MCF 10A (cell line): ENCODE measurements around the gene ACADM. TPM values are rescaled to one million over a fixed set of nuclear protein-coding genes. Genes with fewer than 3 reads are reported as not detected.
"Not testable (repeated sequence)": the region's sequence is repeated elsewhere in the genome, so short reads cannot be mapped to it uniquely, and the experiment has no call there.

Experiments
- BruUV-seq: library from RNA; stranded (reverse); fragments of 400-500 nt; replicated peaks from 2 replicates; lab custom pipeline; 2021; lab: Mats Ljungman, UMichigan
- CTCF ChIA-PET: fragments of 300-600 bp; sonication (Branson Sonifier 250); formaldehyde crosslinking; extraction: SDS; loops from one replicate; lab custom pipeline; 2021; ENCODE audit warnings: antibody characterized with exemption, inconsistent platforms; lab: Yijun Ruan, JAX
- POLR2A ChIA-PET: fragments of 300-600, 350-650 bp; sonication (Branson Sonifier 250); formaldehyde crosslinking; extraction: SDS; loops from one replicate; lab custom pipeline; 2020; ENCODE audit warnings: antibody characterized with exemption, inconsistent platforms; lab: Yijun Ruan, JAX
- DNase-seq: peaks from one replicate; pipeline ENCODE4 v3.0.0-alpha.2; 2018; ENCODE audit not compliant: unreplicated experiment
- H3K27ac Mint-ChIP-seq: one replicate; pipeline ENCODE4 v1.8.0; 2022; ENCODE audit warnings: mild to moderate bottlenecking, low read depth, mixed read lengths; ENCODE audit not compliant: unreplicated experiment
- H3K27me3 Mint-ChIP-seq: one replicate; pipeline ENCODE4 v1.8.0; 2022; ENCODE audit warnings: mixed read lengths; ENCODE audit not compliant: insufficient read depth, unreplicated experiment
- H3K36me3 Mint-ChIP-seq: one replicate; pipeline ENCODE4 v1.8.0; 2022; ENCODE audit warnings: mild to moderate bottlenecking, moderate library complexity, mixed read lengths; ENCODE audit not compliant: insufficient read depth, unreplicated experiment
- H3K4me1 Mint-ChIP-seq: one replicate; pipeline ENCODE4 v1.8.0; 2022; ENCODE audit warnings: mixed read lengths; ENCODE audit not compliant: insufficient read depth, unreplicated experiment
- H3K4me3 Mint-ChIP-seq: one replicate; pipeline ENCODE4 v1.8.0; 2022; ENCODE audit warnings: mild to moderate bottlenecking, moderate library complexity, mixed read lengths; ENCODE audit not compliant: unreplicated experiment
- H3K9me3 Mint-ChIP-seq: one replicate; pipeline ENCODE4 v1.8.0; 2022; ENCODE audit warnings: mixed read lengths; ENCODE audit not compliant: unreplicated experiment
- CTCF ChIP-seq: fragments of 200-600 bp; IDR thresholded peaks from one replicate; pipeline ENCODE4 v1.8.0; 2022; ENCODE audit warnings: antibody characterized with exemption, mild to moderate bottlenecking; ENCODE audit not compliant: unreplicated experiment
- intact Hi-C: fragments of 100-400 bp; cut with micrococcal nuclease; formaldehyde crosslinking; loops from 2 replicates; pipeline ENCODE4 v1.14.1; 2022
- total RNA-seq: library from RNA; stranded (reverse); gene quantifications from 2 replicates; pipeline ENCODE4 v1.2.3, GENCODE V29; 2022

ACADM gene
- total RNA-seq, 1 experiment from 2014 or later = 35.7 TPM

- no peak for DNase-seq
These were observed 72.7 kb downstream of the ACADM start for GRCh38 chr1:75797273-75797588.

GRCh38 chr1:75797606-75798216 is 73.2 kb downstream of the ACADM start:
- intact Hi-C loops = no loop called here
- ChIA-PET CTCF (interaction anchor here (0.6 kb wide), 1 partner anchor 46 kb away, joined by 6 read pairs; no protein-coding TSS in a partner anchor), POLR2A (interaction anchor here (0.9 to 2.2 kb wide), 3 partner anchors 8 to 11 kb away, joined by 3 to 8 read pairs (median 3); partner anchors contain the start of gene RABGGTB)
- peaks cover 60% of the 10 kb centered on the region for H3K36me3 Mint-ChIP-seq
- no peaks in the 10 kb centered on the region for H3K27me3 Mint-ChIP-seq
- no peaks in the 10 kb centered on the region for H3K4me1 Mint-ChIP-seq
- TF ChIP-seq CTCF = no peak
- H3K27ac Mint-ChIP-seq = no peak overlapping the region
- H3K9me3 Mint-ChIP-seq = no peaks in the 10 kb centered on the region
- H3K4me3 Mint-ChIP-seq = no peak overlapping the region
- no peak for DNase-seq
- BruUV-seq = no TSS peak

More at GRCh38 chr1:75797273-75797588, 72.7 kb downstream of the ACADM start:
- ChIA-PET POLR2A (interaction anchor here (0.9 to 2.2 kb wide), 2 partner anchors 10 to 11 kb away, joined by 3 to 8 read pairs; partner anchors contain the start of gene RABGGTB), CTCF (no interaction called here)
- no TSS peak for BruUV-seq
- Mint-ChIP-seq H3K9me3 (no peaks in the 10 kb centered on the region), H3K27me3 (no peaks in the 10 kb centered on the region), H3K36me3 (peaks cover 65% of the 10 kb centered on the region), H3K27ac (no peak overlapping the region), H3K4me3 (no peak overlapping the region), H3K4me1 (no peaks in the 10 kb centered on the region)
- no peak for TF ChIP-seq CTCF
- intact Hi-C loops = no loop called here

- H3K27ac Mint-ChIP-seq, H3K9me3 Mint-ChIP-seq, intact Hi-C loops, BruUV-seq, H3K4me1 Mint-ChIP-seq, DNase-seq, H3K4me3 Mint-ChIP-seq, H3K27me3 Mint-ChIP-seq: not testable (repeated sequence)
- CTCF ChIA-PET = interaction anchor here (0.7 kb wide), 1 partner anchor 1247 kb away, joined by 3 read pairs; no protein-coding TSS in a partner anchor
- peaks cover 22% of the 10 kb centered on the region for H3K36me3 Mint-ChIP-seq
- POLR2A ChIA-PET = interaction anchor here (2.5 to 3.7 kb wide), 2 partner anchors 11 to 15 kb away, joined by 16 to 20 read pairs; partner anchors contain the start of gene RABGGTB
These were observed 77.0 kb downstream of the ACADM start for GRCh38 chr1:75801480-75801879.

GRCh38 chr1:75808921-75809320 is 84.4 kb downstream of the ACADM start:
- CTCF ChIA-PET = no interaction called here
- POLR2A ChIA-PET = no interaction called here
- DNase-seq = no peak
- Mint-ChIP-seq H3K36me3 (no peaks in the 10 kb centered on the region), H3K27ac (no peak overlapping the region), H3K4me1 (no peaks in the 10 kb centered on the region), H3K27me3 (no peaks in the 10 kb centered on the region), H3K9me3 (no peaks in the 10 kb centered on the region), H3K4me3 (no peak overlapping the region)
- BruUV-seq = no TSS peak
- TF ChIP-seq CTCF = no peak
- intact Hi-C loops = no loop called here

GRCh38 chr1:75810113-75810512 is 85.6 kb downstream of the ACADM start:
- DNase-seq, H3K9me3 Mint-ChIP-seq, H3K36me3 Mint-ChIP-seq, H3K4me3 Mint-ChIP-seq, H3K4me1 Mint-ChIP-seq, H3K27ac Mint-ChIP-seq, BruUV-seq, H3K27me3 Mint-ChIP-seq, CTCF ChIA-PET, intact Hi-C loops: not testable (repeated sequence)
- POLR2A ChIA-PET = interaction anchor here (0.6 kb wide), 1 partner anchor 14 kb away, joined by 3 read pairs; no protein-coding TSS in a partner anchor
